Effector memory CD4-positive, alpha-beta T cell (primary cell): ENCODE results near the gene CNTN5.
"Not testable (repeated sequence)": the region's sequence is repeated elsewhere in the genome, so short reads cannot be mapped to it uniquely, and the experiment has no call there.

Experiments
- DNase-seq, 3 donors: peaks; one replicate each; pipeline ENCODE4 v3.0.0-alpha.2; 2020
- H3K27ac ChIP-seq: 2 replicates; pipeline ENCODE4 v1.7.0; 2013; ENCODE audit warnings: mild to moderate bottlenecking, low read length, moderate library complexity; ENCODE audit not compliant: insufficient read depth, poor library complexity, severe bottlenecking
- H3K27me3 ChIP-seq: replicated peaks from 2 replicates; pipeline ENCODE4 v1.7.0; 2013; ENCODE audit warnings: mild to moderate bottlenecking, low read length; ENCODE audit not compliant: insufficient read depth, control insufficient read depth, poor library complexity, severe bottlenecking
- H3K36me3 ChIP-seq: 2 replicates; pipeline ENCODE4 v1.7.0; 2013; ENCODE audit warnings: mild to moderate bottlenecking, low read length, moderate library complexity; ENCODE audit not compliant: control insufficient read depth, insufficient read depth
- H3K4me1 ChIP-seq: 2 replicates; pipeline ENCODE4 v1.7.0; 2013; ENCODE audit warnings: low read length, mild to moderate bottlenecking; ENCODE audit not compliant: control insufficient read depth, insufficient read depth, poor library complexity, severe bottlenecking
- H3K4me3 ChIP-seq: 2 replicates; pipeline ENCODE4 v1.7.0; 2013; ENCODE audit warnings: low read length, low read depth, mild to moderate bottlenecking; ENCODE audit not compliant: insufficient read depth, poor library complexity, severe bottlenecking
- H3K9me3 ChIP-seq: 2 replicates; pipeline ENCODE4 v1.7.0; 2013; ENCODE audit warnings: mild to moderate bottlenecking, low read length, moderate library complexity; ENCODE audit not compliant: control insufficient read depth

The CNTN5 gene

DNA sequence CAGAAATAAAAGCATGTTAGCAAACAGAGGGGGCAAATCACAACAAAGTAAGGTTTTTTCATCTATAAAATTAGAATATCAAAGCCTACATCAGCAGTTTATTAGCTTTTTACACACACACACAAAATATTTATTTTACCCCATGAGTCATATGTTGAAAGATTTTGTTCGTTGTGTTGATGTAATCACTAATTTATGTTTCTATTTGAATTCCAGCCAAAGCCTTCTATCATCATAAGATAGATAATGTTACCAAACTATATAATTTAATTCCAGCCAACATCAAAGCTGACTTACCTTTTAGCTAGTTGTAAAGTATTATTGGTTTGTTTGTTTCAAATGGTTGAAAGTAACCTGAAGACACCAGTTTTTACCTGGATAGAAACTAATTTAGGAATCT, 1208.3 kb downstream of the CNTN5 start:
- Histone ChIP-seq H3K36me3 (no peaks in the 10 kb centered on the region), H3K9me3 (no peaks in the 10 kb centered on the region), H3K27ac (no peak overlapping the region), H3K27me3 (no peaks in the 10 kb centered on the region), H3K4me1 (no peaks in the 10 kb centered on the region), H3K4me3 (no peak overlapping the region)
- DNase-seq = no peak

DNA sequence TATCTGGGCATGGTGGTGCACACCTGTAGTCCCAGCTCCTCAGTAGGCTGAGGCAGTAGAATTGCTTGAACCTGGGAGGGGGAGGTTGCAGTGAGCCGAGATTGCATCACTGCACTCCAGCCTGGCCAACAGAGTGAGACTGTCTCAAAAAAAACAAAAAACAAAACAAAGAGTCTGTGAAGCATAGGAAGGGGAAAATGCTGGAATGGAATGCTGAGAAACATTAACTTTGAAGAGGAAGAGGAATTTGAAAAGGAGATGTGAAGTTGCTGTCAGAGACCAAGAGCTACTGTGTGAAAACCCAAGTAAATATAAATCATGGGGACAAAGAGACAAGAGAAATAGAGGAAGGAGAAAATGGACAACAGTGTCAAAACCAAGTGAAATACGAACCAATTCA, 1211.3 kb downstream of the CNTN5 start:
- Histone ChIP-seq H3K36me3 (no peaks in the 10 kb centered on the region), H3K27me3 (no peaks in the 10 kb centered on the region), H3K27ac (no peak overlapping the region), H3K4me3 (no peak overlapping the region), H3K4me1 (no peaks in the 10 kb centered on the region), H3K9me3 (no peaks in the 10 kb centered on the region)
- DNase-seq = no peak

DNA sequence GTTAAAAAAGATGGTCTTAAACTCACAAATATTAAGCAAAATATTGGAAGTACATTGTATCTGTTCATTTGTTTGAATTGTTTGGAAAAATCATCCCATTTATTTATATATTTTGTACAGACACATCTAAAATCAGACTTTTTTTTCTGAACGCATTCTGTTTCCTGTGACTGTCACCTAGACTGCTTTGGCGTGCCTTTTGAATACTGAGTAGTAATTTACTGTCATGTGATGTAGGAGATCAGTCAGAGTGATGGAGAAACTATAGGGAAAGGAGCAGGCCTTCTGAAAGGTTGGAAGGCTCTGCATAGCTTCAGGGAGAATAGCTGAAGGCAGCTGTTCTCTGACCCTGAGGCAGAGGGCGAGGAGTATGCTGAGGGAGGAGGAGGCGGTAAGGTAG, 1214.3 kb downstream of the CNTN5 start:
- Histone ChIP-seq H3K27me3 (no peaks in the 10 kb centered on the region), H3K9me3 (no peaks in the 10 kb centered on the region), H3K4me1 (no peaks in the 10 kb centered on the region), H3K36me3 (no peaks in the 10 kb centered on the region), H3K4me3 (no peak overlapping the region), H3K27ac (no peak overlapping the region)
- no peak for DNase-seq

DNA sequence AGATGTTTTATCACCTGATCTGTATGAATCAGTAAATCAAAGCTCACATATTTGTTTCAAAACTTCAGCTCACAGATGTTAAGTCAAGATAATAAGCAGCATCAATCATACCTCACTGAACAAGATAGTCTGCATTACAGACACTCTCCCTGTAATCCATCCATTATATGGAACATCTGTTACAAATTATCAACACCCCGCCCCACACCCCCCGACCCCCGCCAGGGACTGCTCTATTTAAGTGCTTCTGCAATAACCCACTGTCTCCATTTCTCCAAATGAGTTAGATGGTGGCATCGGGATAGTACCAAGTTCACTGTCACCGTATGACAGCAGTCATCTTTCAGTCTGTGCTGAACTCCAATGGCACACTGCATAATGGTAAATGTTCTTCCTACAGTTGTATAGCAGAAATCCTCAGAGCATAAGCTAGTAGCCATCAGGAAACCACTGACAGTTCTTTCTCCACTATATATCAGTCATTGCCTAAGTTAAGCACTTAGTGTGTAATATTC, 1219.3 kb downstream of the CNTN5 start:
- DNase-seq = no peak
- Histone ChIP-seq H3K4me1 (no peaks in the 10 kb centered on the region), H3K4me3 (no peak overlapping the region), H3K9me3 (no peaks in the 10 kb centered on the region), H3K36me3 (no peaks in the 10 kb centered on the region), H3K27ac (no peak overlapping the region), H3K27me3 (no peaks in the 10 kb centered on the region)

DNA sequence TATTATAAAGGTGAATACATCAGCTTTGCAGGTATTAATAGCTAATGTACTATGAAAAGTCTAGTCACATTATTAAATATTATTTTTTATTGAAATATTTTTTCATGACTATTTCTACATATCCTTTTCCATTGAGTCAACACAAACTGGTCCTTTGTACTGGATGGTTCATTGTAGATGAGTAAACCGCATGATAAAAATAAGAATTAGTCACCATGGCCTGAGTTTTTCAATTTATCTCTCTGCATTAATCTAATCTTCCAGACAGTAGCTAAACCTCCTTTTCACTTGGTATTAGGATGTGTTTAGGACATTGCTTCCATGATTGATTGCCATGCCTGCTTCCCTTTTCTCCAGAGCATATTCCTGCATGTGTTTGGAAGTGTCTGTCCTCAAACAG, 1227.0 kb downstream of the CNTN5 start:
- H3K36me3 ChIP-seq = no peaks in the 10 kb centered on the region
- no peaks in the 10 kb centered on the region for H3K27me3 ChIP-seq
- H3K4me1 ChIP-seq = no peaks in the 10 kb centered on the region
- H3K9me3 ChIP-seq = no peaks in the 10 kb centered on the region
- DNase-seq = no peak
- no peak overlapping the region for H3K27ac ChIP-seq
- H3K4me3 ChIP-seq = no peak overlapping the region

DNA sequence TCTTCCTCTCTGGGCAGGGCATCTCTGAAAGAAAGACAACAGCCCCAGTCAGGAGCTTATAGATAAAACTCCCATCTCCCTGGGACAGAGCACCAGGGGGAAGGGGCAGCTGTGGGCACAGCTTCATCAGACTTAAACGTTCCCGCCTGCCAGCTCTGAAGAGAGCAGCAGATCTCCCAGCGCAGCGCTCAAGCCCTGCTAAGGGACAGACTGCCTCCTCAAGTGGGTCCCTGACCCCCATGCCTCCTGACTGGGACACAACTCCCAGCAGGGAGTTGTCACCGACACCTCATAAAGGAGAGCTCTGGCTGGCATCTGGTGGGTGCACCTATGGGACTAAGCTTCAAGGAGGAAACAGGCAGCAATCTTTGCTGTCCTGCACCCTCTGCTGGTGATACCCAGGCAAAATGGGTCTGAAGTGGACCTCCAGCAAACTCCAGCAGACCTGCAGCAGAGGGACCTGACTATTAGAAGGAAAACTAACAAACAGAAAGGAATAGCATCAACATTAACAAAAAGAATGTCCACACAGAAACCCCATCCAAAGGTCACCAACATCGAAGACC, 1236.6 kb downstream of the CNTN5 start:
- not testable (repeated sequence) for H3K27ac ChIP-seq, H3K9me3 ChIP-seq, H3K4me3 ChIP-seq, H3K4me1 ChIP-seq, H3K27me3 ChIP-seq, DNase-seq, H3K36me3 ChIP-seq

DNA sequence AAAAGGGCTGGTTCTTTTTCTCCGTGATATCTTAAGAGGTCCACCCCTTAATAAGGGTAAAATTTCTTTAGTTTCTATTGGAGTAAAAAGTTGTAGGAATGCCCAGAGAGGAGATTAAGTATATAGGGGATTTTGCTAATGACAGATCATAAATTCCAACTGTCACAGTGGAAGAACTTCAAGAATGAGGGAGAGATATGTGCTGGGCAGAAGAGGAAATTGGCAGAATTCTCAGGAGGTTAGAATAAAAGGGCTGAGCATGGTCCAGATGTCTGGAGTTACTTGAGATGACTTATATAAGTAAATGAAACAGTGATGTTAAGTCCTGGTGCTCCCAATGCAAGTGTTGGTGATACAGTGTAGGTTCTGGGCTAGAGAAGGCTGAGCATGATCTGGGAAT, 1248.8 kb downstream of the CNTN5 start:
- no peaks in the 10 kb centered on the region for H3K9me3 ChIP-seq
- no peaks in the 10 kb centered on the region for H3K27me3 ChIP-seq
- H3K27ac ChIP-seq = no peak overlapping the region
- H3K4me3 ChIP-seq = no peak overlapping the region
- no peaks in the 10 kb centered on the region for H3K36me3 ChIP-seq
- H3K4me1 ChIP-seq = no peaks in the 10 kb centered on the region
- DNase-seq = no peak

DNA sequence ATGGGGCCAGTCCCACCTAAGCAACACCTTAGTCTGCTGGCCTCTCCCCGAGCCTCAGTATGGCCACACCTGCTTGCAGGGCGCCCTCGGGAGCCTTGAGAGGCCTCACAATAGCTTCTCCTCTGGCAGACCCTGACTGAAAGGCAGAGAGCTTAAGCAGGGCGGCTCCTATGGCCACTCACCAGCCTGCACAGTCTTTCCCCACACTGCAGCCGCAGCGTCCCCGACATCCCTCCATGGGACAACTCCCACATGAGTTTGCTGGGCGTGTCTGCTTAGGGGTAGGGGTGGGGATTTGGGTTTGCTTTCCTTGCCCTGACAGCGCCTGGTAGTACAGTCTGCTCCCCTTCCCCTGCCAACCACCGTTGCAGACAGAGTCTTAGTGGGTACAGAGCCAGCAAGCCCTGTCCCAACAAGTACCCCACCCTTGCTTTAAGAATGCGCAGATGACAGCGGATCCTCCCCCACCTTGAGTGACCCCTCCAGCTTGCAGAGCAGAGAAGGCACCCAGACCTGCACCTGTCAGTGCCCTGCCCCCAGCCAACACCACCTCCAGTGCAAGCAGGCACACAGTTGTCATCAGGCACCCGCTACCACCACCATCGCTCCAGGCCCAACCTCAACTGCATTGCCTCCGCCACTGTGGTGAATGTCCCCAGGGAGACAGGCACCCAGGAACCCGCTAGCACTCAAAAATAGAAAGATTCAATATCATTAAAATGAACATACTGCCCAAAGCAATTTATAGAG, 1252.5 kb downstream of the CNTN5 start:
- Histone ChIP-seq H3K27ac (no peak overlapping the region), H3K9me3 (no peaks in the 10 kb centered on the region), H3K27me3 (no peaks in the 10 kb centered on the region), H3K4me1 (no peaks in the 10 kb centered on the region), H3K36me3 (no peaks in the 10 kb centered on the region), H3K4me3 (no peak overlapping the region)
- DNase-seq = no peak

DNA sequence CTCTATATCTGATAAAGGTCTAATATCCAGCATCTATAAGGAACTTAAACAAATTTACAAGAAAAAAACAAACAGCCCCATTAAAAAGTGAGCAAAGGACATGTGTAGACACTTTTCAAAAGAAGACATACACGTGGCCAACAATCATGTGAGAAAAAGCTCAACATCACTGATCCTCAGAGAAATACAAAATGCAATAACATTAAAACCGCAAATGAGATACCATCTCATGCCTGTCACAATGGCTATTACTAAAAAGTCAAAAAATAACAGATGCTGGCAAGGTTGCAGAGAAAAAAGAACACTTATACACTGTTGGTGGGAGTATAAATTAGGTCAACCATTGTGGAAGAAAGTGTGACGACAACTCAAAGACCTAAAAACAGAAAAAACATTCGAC, 1253.7 kb downstream of the CNTN5 start:
- not testable (repeated sequence) for H3K9me3 ChIP-seq, H3K36me3 ChIP-seq, H3K27ac ChIP-seq, DNase-seq, H3K4me3 ChIP-seq, H3K4me1 ChIP-seq, H3K27me3 ChIP-seq

DNA sequence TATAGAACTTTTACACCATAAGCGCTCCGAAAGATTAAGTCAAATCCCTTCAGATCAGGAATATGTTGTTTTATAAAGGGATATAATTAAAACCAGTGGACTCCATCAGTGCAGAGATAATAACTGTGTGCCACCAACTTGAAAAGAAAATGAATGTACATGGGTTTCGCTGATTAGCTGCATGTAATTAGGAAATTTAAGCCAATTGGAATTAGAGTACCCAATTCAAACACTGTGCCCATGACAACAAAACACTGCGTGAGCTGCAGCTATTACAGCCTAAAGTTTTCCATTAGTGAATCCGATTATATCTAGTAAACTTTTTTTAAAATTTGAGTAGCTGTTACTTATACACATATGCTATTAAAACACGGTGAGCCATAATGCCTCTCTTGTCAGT, 1274.0 kb downstream of the CNTN5 start:
- Histone ChIP-seq H3K4me3 (no peak overlapping the region), H3K36me3 (no peaks in the 10 kb centered on the region), H3K27me3 (no peaks in the 10 kb centered on the region), H3K27ac (no peak overlapping the region), H3K4me1 (no peaks in the 10 kb centered on the region), H3K9me3 (no peaks in the 10 kb centered on the region)
- DNase-seq = no peak
